Caki2 (cell line): Measurements from ENCODE around the gene TARP. TPM values are rescaled to one million over a fixed set of nuclear protein-coding genes. Genes with fewer than 3 reads are reported as not detected.

Source experiments
- total RNA-seq: library from RNA; depleted of rRNA; stranded (reverse); fragments of >200 nt; shearing (Covaris generic); gene quantifications from 2 replicates; pipeline ENCODE4 v1.2.3, GENCODE V29; 2014; ENCODE audit warnings: low replicate concordance; rRNA removed

Gene TARP

Other genes starting within 250 kb of the TARP start
- 85.9 and 120 TPM in 2 replicates for gene STARD3NL, start 95.4 kb downstream of the TARP start, total RNA-seq